ENCODE results near the gene PRKCSH.
"Not testable (repeated sequence)": the region's sequence is repeated elsewhere in the genome, so short reads cannot be mapped to it uniquely, and the experiment has no call there.

PRKCSH gene, protein sequence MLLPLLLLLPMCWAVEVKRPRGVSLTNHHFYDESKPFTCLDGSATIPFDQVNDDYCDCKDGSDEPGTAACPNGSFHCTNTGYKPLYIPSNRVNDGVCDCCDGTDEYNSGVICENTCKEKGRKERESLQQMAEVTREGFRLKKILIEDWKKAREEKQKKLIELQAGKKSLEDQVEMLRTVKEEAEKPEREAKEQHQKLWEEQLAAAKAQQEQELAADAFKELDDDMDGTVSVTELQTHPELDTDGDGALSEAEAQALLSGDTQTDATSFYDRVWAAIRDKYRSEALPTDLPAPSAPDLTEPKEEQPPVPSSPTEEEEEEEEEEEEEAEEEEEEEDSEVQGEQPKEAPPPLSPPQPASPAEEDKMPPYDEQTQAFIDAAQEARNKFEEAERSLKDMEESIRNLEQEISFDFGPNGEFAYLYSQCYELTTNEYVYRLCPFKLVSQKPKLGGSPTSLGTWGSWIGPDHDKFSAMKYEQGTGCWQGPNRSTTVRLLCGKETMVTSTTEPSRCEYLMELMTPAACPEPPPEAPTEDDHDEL

DNA sequence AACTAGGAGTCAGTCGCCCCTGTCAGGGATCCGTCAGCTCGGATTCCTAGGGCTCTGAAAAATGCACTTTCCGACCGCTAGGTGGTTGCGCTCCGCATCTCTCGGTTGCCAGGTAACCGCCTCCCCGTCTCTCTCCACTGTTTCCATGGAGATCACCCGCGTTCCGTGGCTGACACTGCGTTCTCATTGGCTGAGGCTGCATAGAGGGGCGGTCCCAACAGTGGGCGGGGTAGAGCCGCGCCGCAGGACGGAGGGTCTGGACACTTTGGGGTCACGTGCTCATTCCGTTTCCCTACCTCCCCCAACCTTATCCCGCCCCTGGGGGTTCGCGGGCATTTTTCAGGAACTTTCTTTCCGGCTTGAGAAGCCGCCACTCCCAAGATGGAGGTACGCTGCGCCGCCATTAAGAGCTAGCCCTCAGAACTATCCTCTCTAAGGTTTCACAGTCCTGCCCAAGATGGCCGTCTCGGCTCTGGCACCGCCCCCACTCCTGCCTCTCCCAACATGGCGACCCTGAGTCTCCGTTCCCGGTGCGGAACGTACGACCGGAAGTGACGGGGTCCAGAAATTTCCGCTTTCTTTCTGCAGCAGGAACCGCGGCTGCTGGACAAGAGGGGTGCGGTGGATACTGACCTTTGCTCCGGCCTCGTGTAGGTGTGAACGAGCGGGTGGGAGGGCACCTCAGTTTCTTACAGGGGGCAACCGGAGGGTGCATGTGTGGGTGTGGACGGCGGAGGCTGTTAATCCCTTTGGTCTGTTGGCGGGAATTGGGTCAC is at the start of gene PRKCSH, which contains the start of gene ODAD3:
Gene PRKCSH (plus strand): TSS at position 579 of the 776 bp plus-strand sequence. CDS start 483 bp downstream, outside the sequence.
Gene ODAD3 (minus strand): TSS at position 65 of the 776 bp plus-strand sequence. CDS start 105 bp downstream, outside the sequence.
- peak; percentile 100 for DNase-seq

DNA sequence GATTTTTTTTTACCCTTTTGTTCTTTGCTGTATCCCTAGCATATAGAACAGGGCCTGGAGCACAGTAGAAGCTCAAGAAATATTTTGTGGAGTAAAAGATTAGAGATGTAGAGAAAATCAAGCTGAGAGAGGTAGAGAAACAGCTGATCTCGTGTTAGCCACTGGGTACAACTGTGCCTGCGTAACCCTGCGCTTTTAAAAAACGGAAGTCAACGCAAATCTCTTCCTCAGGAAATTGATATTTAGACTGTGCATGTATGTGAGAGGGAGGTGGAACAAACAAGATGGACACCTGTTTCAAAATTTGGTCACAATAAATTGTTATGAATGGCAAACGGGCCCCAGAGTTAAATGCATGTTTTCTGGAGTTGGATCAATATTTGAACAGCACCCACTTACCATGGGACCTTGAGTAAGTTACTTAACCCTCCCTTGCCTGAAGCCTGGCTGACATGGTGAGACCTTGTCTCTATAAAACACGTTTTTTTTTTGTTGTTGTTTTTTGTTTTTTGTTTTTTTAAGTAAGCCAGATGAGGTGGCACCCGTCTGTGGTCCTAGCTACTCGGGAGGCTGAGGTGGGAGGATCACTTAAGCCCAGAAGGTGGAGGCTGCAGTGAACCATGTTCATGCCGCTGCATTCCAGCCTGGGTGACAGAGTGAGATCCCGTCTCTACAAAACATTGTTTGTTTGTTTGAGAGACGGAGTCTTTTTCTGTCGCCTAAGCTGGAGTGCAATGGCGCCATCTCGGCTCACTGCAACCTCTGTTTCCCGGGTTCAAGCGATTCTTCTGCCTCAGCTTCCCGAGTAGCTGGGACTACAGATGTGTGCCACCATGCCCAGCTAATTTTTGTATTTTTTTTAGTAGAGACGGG is 48.0 kb upstream of the PRKCSH start:
- DNase-seq, result no peak

DNA sequence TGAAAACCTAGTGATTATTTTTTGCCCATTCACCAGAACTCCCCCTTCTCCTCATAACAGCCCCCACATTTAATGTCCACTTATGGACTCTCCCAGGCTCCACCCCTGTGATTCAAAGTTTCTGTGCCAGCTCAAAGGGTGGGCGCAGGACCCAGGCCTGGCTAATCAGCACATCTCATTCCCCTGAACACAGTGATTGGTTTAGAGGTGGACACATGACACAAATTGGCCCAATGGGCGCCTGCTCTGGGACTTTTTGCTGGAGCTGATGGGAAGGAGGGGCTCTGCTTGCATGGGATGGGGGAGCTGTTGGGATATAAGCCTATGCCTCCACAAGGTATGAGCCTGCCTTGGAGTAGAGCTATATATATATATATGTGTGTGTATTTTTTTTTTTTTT is 45.1 kb upstream of the PRKCSH start:
- no peak for DNase-seq

DNA sequence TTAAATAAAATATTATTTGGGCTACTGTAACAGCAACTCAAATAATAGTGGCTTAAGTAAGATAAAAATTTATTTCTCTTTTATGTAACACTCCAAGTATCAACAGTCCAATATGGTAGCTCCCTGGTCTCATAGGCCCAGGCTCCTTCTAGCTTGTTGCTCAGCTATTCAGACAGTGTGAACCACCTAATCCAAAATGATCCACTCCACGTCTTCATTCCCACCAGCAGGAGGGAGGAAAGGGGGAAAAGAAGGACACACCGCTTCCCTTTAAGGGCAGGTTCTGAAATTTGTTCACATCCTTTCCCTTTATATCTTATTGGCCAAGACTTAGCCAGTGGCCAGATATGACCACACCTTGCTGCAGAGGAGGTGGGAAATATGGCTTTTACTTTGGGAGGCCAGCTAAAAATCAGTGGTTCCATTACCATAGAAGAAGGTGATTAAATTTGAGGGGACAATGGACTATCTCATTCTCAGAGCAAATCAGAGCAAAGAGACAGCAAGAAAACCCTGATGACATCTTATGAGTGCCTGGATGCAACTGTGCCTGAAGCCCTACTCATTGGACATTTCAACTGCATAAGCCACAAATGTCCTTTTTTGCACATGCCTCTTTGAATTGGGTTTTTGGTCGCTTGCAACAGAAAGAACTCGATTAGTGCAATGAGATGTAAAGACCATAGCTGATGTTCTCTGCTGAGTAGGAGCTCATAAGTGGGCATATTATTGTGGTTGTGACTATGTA is 44.3 kb upstream of the PRKCSH start:
- no peak for DNase-seq

DNA sequence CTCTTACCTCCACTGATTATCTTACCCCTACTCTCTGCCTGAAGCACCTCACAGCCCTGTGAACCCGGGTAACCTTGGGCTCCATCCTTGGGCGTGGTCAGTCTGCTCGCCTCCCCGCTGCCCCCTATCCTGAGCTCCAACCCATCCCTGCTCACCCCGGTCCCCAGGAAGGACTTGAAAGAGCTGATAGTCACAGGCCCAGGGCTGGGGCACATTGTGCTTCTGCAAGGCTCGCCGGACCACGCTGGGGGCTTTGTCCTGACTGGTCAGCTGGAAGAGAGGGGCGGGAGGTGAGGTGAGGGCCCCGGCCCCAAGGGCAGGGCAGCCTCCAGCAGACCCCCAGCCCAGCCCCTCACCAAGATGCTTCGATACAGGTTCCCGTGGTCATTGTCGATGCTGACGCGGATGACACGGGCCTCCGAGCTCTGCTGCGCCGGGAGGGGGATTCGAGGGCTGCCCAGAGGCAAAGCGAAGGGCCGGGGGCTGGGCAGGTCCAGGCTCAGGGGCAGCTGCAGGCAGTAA is 38.3 kb upstream of the PRKCSH start:
- DNase-seq, result no peak

DNA sequence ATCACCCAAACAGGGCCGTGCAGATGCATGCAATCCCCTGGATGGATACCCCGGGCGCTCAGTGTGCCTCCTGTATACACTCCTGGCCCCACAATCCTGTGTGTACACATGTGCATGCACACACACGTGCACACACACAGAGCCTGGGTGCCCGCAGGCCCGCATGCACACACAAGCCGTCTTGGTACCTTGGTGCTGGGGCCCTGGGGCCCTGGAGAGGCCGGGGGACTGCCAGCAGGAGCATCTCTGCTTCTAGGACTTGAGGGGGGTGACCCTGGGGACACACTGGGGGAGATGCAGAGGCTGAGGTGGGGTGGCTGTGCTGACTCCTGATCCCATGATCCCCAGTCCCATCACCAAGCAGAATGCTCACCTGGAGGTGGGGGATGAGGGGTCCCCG is 35.8 kb upstream of the PRKCSH start:
- no peak for DNase-seq

DNA sequence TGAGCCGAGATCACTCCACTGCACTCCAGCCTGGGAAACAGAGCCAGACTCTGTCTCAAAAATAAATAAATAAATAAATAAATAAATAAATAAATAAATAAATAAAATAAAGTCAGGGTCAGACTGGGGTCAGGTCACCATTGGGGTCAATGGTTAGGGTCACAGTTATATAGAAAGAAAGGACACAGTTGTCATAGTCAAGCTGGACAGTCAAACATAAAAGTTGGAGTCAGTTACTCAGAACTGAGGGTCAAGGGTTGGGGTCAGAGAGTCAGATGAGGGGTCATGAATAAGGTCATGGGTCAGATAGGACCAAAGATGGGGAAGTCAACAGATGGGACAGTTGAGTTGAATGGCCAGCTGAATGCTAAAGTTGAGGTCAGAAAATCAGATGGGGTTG is 34.6 kb upstream of the PRKCSH start:
- DNase-seq, result no peak

DNA sequence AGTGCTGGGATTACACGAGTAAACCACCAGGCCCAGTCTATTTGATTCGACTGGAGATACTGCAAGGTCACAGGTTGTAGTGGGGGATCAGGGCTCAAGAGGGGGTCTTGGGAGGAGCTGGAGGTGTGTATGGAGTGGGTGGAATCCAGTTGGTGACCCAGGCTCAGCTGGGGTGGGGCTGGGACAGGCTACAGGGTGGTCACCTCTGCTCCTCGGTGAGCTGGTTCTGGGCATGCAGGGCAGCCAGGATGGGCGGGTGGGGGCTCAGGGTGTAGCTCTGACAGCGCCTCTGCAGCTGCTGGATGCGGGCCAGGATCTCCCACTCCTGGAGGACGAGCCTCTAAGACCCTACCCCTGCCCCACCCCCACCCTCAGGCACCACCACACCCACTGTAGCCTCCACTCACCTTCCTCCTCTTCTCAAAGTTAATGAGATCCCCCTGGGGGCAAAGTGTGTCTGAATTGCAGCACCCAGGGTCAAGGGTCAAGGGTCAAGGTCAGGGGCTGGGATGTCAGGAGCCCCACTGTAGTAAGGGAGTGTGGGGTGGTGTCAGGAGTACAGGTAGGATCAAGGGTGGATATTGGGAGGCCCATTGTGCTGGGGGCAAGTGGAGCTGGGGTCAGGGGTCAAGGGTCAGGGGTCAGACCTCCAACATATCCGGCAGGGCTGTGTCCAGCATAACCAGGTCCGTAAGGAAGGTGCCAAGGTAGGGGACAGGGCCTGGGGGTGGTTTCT is 33.5 kb upstream of the PRKCSH start:
- DNase-seq, result no peak

DNA sequence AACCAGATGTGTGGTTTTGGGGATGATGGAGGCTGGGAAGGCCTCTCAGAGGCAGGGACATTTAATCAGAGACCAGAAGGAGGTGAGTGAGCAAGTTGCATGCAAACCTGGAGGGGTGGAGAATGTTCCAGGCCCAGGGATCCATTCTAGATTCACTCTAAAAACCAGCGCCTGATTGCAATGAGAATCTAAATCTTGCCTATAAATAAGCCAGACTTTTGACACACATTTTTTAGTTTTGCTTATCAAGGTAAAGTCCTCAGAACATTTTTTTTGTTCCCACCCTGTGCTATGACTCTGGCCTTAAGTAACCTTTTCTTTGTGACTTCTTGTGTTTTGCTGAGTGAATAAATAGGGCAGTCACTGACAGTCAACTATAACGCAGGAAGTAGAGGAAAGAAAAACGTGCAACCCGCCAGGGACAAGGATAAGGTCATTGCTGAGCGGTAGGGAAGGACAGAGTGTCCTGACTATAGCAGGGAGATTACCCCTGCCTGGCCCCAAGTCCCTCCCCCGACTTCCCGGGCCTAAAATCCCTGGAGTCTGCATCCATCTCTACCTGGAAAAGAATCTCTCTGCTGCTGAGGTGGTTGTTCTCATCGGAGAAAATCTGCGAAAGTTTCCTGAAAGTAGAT is 30.7 kb upstream of the PRKCSH start:
- no peak for DNase-seq

DNA sequence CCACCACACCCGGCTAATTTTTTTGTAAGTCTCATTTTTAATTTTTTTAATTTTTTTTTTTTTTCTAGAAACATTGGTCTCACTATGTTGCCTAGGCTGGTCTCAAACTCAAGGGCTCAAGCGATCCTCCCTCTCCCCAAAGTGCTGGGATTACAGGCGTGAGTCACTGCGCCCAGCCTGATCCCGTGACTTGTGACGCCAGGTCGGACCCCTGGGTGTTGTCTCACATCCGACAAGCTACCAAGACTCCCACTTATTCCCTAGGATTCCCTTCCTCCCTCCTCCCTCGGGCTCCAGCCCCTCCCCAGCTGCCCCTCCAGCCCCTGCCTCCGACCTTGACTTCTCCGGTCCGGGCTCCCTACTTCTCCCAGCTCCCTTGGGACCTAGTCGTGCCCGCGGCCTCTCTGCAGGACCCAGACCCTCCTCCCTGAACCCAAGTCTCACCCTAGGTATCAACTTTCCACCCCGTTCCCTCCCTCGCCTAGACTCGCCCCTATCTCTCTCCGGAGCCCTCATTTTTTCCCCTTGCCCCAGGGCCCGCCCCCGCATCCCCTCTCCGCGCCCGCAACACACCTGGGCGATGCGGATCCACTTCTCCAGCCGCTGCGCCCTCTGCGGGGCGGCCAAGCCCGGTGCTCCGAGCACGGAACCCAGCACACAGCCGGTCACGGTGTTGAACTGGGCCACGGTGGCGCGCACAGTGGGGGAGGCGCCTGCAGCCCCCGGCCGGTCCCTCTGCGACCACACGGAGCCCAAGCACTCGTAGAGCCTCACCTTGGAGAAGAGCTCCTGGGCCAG is 29.4 kb upstream of the PRKCSH start:
- DNase-seq, result no peak

DNA sequence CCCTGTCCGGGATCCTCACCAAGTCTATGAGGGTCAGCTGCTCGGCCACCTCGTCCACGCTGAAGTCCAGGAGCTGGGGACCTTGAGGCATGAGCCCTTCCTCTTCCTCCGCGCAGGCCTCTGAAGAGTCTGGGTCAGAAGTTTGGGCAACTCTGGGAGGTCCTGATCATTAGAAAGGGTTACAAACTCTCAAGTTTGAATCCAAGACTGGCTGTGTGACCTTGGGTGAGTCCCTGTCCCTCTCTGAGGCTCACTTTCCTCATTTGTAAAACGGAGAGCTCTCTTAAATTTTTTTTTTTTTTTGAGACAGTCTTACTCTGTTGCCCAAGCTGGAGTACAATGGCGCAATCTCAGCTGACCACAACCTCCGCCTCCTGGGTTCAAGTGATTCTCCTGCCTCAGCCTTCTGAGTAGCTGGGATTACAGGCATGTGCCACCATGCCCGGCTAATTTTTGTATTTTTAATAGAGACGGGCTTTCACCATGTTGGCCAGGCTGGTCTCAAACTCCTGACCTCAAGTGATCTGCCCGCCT is 28.7 kb upstream of the PRKCSH start:
- not testable (repeated sequence) for DNase-seq

DNA sequence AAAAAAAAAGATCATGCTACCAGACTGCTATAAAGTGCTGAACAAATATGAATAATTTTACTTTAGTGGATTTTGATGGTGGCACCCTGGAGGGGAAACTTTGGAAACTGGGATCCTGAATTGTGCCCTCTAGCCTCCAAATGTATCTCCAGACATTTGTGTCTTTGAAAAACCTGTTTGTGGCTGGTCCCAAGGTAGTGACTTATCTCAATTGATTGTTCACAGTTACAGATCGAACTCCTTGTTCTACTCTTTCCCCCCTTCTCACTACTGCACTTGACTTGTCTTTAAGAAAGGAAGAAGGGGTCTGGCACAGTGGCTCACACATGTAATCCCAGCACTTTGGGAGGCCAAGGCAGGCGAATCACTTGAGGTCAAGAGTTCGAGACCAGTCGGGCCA is 26.8 kb upstream of the PRKCSH start:
- no peak for DNase-seq

DNA sequence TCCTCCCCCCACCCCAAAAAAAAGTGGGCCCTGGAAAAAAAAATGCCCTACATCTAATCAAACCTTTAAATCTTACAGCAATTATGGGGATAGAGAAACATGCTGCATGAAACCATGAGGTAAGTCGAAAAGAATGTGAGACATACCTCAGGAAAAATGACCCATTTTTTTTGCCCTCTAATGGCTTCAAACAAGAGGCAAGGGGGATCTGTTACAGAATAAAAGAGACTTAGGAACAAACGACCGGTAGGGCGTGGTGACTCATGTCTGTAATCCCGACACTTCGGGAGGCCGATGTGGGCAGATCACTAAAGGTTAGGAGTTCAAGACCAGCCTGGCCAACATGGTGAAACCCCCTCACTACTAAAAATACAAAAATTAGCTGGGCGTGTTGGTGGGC is 24.8 kb upstream of the PRKCSH start:
- DNase-seq, result no peak

DNA sequence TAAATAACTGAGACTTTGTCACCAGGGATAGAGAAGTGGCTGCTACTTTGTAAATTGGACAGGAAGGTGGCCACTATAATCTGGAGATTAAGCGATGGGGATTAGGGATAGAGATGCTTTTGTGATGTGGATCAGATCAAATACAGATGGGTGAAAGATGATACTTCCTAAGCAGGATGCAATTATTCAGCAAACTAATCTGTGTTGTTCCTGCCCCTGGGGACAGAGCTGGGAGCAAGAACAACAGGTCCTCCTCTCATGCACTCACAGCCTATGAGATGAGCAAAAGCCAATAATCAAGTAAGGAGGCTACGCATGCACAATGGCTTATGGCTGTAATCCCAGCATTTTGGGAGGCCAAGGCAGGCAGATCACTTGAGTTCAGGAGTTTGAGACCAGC is 20.9 kb upstream of the PRKCSH start:
- peak; percentile 94 to 99 for DNase-seq

DNA sequence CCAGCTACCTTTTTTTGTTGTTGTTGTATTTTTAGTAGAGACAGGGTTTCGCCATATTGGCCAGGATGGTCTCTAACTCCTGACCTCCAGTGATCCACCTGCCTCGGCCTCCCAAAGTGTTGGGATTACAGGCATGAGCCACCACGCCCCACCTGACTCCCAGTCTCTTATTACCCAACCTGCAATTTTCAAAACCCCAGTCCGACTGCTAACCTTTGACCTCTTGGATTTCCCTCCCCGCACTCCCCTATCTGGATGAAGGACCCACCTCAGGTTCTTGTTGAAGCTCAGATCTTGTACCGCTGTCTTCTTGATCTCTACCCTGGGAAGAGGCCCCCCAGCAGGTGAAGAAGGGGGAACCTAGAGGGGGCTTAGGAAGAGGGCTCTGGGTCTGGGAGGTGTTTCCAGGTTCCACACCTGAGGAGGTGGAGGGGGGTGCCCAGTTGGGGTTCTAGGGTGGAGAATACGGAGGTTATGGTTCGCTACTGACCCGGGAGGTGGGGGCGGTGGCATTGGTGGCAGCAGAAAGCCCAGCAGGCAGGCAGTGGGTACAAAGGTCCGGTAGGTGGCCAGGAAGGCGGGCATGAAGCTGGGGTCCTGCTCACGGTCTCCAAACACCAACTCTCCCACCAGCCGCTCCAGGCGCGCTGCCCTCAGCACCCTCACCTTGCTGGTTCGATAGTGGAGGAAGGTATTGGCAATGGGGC is 18.9 kb upstream of the PRKCSH start:
- DNase-seq, result no peak

DNA sequence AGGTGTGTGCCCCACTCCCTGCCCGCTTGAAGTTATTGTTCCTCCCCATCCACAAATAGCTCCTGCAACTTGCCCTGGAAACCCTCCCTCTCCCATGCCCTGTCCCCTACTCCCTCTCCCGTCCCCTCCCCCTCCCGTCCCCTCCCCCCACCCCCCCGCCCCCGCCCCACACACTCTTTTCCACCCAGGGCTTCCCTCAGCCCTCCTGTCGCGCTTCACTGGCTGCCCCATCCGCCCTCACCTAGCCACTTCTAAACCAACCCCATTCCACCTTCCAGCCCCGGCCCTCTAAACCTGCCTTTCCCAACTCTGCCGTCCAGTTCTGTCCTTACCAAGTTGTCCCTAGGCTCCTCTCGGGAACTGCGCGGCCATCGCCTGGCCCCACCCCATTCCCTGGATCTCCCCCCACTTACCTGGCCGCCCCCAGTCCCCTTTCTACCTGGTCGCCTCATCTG is 17.3 kb upstream of the PRKCSH start:
- no peak for DNase-seq

DNA sequence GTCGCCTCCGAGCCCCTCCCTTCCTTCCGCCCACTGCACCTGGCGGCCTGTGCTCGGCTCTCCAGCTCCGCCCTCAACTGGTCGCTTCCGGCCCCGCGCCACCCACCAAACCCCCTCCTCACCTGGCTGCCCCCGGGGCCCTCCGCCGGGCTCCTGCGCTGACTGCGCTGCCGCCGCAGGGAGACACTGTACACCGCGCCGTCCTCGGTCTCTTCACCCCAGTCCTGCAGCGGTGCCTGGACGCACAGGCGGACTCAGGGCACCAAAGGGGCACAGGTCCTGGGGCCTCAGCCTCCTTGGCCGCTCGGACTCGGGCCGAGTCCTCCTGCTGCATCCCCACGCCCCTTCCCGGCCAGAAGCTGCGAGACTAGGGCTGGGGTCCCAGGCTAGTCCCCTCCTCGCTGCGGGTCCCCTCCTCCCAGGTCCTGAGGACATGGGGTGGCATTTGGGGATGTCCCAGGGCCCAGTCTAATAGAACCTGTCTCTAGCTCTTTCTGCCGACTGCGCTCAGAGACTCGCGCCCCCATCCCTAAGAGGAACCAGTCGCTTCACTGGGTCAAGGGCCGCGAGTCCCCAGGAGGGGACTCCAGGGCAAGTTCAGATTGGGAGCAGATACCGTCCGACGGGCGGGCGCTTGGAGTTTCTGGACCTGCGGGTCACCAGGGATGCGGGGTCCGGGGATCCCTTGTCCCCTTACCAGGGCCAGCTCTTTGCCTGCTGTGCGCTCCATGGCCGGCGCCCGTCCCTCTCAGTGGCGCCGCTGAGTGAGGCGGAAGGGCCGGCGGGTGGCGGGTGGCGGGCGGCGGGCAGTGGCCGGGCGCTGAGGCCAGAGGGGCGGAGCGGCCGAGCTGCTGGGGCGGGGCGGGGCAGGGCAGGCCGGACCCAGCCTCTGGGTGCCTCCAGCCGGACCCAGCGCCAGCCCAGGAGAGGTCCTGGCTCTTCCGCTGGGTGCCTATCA is 16.6 kb upstream of the PRKCSH start, which contains the start of gene RGL3:
Gene RGL3 (minus strand): TSS at position 766 of the 958 bp plus-strand sequence. CDS start 36 bp downstream, at position 730.
- no peak for DNase-seq
